NCI-H1092 treated with DMSO at 0.1 percent for 48 hours (cell line): ENCODE data around the gene BBS1.
"Not testable (repeated sequence)": the region's sequence is repeated elsewhere in the genome, so short reads cannot be mapped to it uniquely, and the experiment has no call there.

Experiments
- DNase-seq: peaks from one replicate; lab custom pipeline; 2025; lab: John Stamatoyannopoulos, UW

BBS1 gene

GRCh38 chr11:66570850-66571180 is 60.4 kb downstream of the BBS1 start:
- no peak for DNase-seq

GRCh38 chr11:66579017-66579606 is 68.7 kb downstream of the BBS1 start:
- DNase-seq: peak; percentile 60

GRCh38 chr11:66580803-66581202 is 70.4 kb downstream of the BBS1 start:
- DNase-seq: no peak

- no peak for DNase-seq
Measured at GRCh38 chr11:66581261-66581660, 70.8 kb downstream of the BBS1 start.

GRCh38 chr11:66582565-66583147 is 72.2 kb downstream of the BBS1 start:
- not testable (repeated sequence) for DNase-seq
